Breast epithelium (tissue), 4 donors: ENCODE data around the gene RNF130. TPM values are rescaled to one million over a fixed set of nuclear protein-coding genes. Genes with fewer than 3 reads are reported as not detected.

Experiments used
- DNase-seq, 2 donors: peaks; one replicate each; pipeline ENCODE4 v3.0.0-alpha.2; 2019; ENCODE audit warnings: low spot score in 2 of 2
- H3K27ac ChIP-seq, 2 donors: fragments of 200-600 bp; sonication (generic) in 1 of 2; one replicate each; pipeline ENCODE4 v1.5.1; 2016 to 2019; ENCODE audit warnings: mild to moderate bottlenecking in 1 of 2
- H3K27me3 ChIP-seq, 2 donors: fragments of 200-600 bp; sonication (generic) in 1 of 2; one replicate each; pipeline versions ENCODE4 v1.5.1 to v1.6.0; 2017 to 2019; ENCODE audit warnings: control low read depth in 1 of 2, mild to moderate bottlenecking in 1 of 2
- H3K36me3 ChIP-seq: fragments of 200-600 bp; one replicate; pipeline ENCODE4 v1.5.1; 2019
- H3K4me1 ChIP-seq, 2 donors: fragments of 200-600 bp; sonication (generic); one replicate each; pipeline ENCODE4 v1.5.1; 2016 to 2019; ENCODE audit warnings: control low read depth in 1 of 2
- H3K4me3 ChIP-seq, 3 donors: fragments of 200-600 bp; sonication (generic); 1 replicate in 2 of 3; 2 replicates in 1 of 3; pipeline ENCODE4 v1.5.1; 2016 to 2019; ENCODE audit warnings: mild to moderate bottlenecking in 3 of 3, moderate library complexity in 2 of 3
- H3K9me3 ChIP-seq, 2 donors: fragments of 200-600 bp; sonication (generic) in 1 of 2; one replicate each; pipeline ENCODE4 v1.5.1; 2016 to 2019; ENCODE audit warnings: control low read depth in 1 of 2
- POLR2A ChIP-seq: fragments of 450-650 bp; IDR thresholded peaks from one replicate; pipeline ENCODE4 v1.6.1; 2016; ENCODE audit warnings: antibody characterized with exemption, mild to moderate bottlenecking, moderate library complexity
- POLR2AphosphoS5 ChIP-seq, 3 donors: sonication (generic); formaldehyde crosslinking; IDR thresholded peaks; one replicate each; pipeline ENCODE4 v1.6.1; 2017; ENCODE audit warnings: antibody characterized with exemption in 3 of 3
- intact Hi-C: fragments of 100-400 bp; cut with DNase I; formaldehyde crosslinking; loops from one replicate; pipeline ENCODE4 v1.15.1; 2023; ENCODE audit warnings: low total_unique reads
- total RNA-seq, 3 donors: library from RNA; depleted of rRNA; stranded (reverse); fragments of >200 nt; gene quantifications; one replicate each; pipeline ENCODE4 v1.1.0, GENCODE V29; 2016
- TF ChIP-seq, protein P1 (sequence below), 3 donors: fragments of 450-650 bp; IDR thresholded peaks; one replicate each; pipeline ENCODE4 v1.5.1; 2016 to 2017; ENCODE audit warnings: antibody characterized with exemption in 3 of 3, mild to moderate bottlenecking in 3 of 3, moderate library complexity in 3 of 3

Gene RNF130
- total RNA-seq, 3 donors from 2014 or later: 114 to 267 (median 143) TPM

DNA sequence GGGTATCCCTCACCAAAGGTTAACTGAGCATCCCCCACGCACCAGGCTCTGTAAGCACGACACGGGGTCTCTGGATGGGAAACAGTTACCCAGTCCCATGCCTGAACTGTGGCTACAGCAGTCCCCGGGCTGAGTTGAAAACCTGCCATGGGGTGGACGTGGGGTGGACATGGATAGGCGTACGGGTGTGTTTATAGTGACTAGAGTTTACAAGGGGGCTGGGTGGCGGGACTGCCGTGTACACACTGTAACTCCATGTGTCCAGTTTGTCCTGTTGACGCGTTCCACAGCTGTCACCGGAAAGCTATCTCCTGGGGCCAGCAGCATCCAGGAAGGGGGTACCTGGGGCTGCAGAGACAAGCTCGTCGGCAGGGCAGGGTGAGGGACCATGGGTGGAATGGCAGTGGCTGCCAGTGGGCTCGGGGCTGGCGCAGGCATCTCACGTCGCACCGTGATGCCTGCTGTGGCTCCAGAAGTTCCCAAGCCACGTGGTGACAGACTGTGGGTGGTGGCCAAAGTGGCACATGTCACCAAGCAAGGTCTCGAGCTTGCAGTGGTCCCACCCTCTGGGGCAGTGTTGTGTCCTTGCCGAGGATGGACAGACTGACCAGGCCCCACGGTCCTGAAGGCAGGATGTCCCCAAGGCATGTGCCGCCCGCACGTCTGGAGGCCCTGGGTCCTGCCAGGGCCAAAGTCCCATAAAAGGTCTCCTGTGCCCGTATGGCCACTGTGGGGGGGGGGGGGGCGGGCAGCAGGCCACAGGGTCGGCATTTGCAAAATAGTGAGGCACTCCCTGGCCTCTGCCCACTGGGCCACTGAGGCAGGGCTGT, 29.3 kb upstream of the RNF130 start:
- H3K4me1 ChIP-seq: no peaks in the 10 kb centered on the region
- peak in 1 of 2 donors; percentile 38 for DNase-seq
- H3K27ac ChIP-seq: no peak overlapping the region
- intact Hi-C loops: no loop called here
- TF ChIP-seq POLR2AphosphoS5 (IDR thresholded peaks at IDR 0.05) (no peak), POLR2A (no peak)
- TF ChIP-seq, protein P1, sequence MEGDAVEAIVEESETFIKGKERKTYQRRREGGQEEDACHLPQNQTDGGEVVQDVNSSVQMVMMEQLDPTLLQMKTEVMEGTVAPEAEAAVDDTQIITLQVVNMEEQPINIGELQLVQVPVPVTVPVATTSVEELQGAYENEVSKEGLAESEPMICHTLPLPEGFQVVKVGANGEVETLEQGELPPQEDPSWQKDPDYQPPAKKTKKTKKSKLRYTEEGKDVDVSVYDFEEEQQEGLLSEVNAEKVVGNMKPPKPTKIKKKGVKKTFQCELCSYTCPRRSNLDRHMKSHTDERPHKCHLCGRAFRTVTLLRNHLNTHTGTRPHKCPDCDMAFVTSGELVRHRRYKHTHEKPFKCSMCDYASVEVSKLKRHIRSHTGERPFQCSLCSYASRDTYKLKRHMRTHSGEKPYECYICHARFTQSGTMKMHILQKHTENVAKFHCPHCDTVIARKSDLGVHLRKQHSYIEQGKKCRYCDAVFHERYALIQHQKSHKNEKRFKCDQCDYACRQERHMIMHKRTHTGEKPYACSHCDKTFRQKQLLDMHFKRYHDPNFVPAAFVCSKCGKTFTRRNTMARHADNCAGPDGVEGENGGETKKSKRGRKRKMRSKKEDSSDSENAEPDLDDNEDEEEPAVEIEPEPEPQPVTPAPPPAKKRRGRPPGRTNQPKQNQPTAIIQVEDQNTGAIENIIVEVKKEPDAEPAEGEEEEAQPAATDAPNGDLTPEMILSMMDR (IDR thresholded peaks at IDR 0.05): no peak
- no peaks in the 10 kb centered on the region for H3K9me3 ChIP-seq
- no peaks in the 10 kb centered on the region for H3K27me3 ChIP-seq
- no peak overlapping the region for H3K4me3 ChIP-seq
- no peaks in the 10 kb centered on the region for H3K36me3 ChIP-seq

- no peak for TF ChIP-seq POLR2A
- TF ChIP-seq, protein P1 (IDR thresholded peaks at IDR 0.05): no peak
- no peak for TF ChIP-seq POLR2AphosphoS5 (IDR thresholded peaks at IDR 0.05)
- intact Hi-C loops: no loop called here
- no peaks in the 10 kb centered on the region for H3K36me3 ChIP-seq
- H3K9me3 ChIP-seq: no peaks in the 10 kb centered on the region
- no peaks in the 10 kb centered on the region for H3K4me1 ChIP-seq
- no peak overlapping the region for H3K4me3 ChIP-seq
- H3K27ac ChIP-seq: no peak overlapping the region
- no peaks in the 10 kb centered on the region for H3K27me3 ChIP-seq
- peak in 1 of 2 donors; percentile 43 for DNase-seq
Measured at GRCh38 chr5:180099733-180100611, 28.4 kb upstream of the RNF130 start.

- DNase-seq: peak in 1 of 2 donors; percentile 47
- intact Hi-C loops: no loop called here
- no peaks in the 10 kb centered on the region for H3K27me3 ChIP-seq
- no peak overlapping the region for H3K27ac ChIP-seq
- no peaks in the 10 kb centered on the region for H3K36me3 ChIP-seq
- H3K4me3 ChIP-seq: no peak overlapping the region
- TF ChIP-seq POLR2AphosphoS5 (IDR thresholded peaks at IDR 0.05) (no peak), POLR2A (no peak)
- H3K4me1 ChIP-seq: no peaks in the 10 kb centered on the region
- H3K9me3 ChIP-seq: no peaks in the 10 kb centered on the region
Measured at GRCh38 chr5:180098991-180099732, 27.6 kb upstream of the RNF130 start.

DNA sequence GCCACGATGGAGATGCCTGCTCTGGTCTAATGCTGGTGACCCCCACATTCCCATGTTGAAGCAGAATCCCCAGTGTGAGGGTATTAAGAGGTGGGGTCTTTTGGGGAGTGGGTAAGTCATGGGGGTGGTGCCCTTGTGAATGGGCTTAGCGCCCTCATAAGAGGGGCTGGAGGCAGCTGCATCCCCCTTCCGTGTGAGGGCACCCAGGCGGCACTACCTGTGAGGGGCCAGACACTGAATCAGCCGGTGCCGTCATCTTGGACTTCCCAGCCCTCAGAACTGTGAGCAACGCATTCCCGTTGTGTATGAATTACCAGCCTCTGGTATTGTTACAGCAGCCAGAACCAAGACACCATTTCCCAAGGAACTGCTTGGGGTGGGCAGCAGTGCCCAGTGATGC, 27.0 kb upstream of the RNF130 start:
- TF ChIP-seq, protein P1 (IDR thresholded peaks at IDR 0.05): no peak
- TF ChIP-seq POLR2AphosphoS5 (IDR thresholded peaks at IDR 0.05) (no peak), POLR2A (no peak)

DNA sequence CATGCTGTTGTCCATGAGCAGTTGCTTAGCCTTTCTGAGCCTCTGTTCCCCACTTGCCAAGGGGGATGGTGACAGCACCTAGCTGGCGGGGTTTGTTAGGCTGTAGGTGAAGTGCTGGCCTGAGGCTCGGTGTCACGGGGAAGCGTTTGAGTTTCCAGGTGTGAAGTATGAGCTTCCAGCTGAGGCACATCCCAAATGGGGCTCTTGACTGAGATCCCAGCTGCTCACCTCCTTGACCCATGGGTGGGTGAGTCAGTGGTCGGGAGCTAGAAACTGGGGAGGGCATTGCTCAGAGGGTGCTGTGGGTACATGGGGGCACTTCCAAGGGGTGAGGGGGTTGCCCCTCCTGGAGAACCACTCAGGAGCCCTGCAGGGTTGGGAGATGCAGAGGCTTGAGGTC, 26.4 kb upstream of the RNF130 start:
- H3K4me1 ChIP-seq: no peaks in the 10 kb centered on the region
- H3K27me3 ChIP-seq: no peaks in the 10 kb centered on the region
- intact Hi-C loops: no loop called here
- no peaks in the 10 kb centered on the region for H3K36me3 ChIP-seq
- no peak overlapping the region for H3K27ac ChIP-seq
- no peak overlapping the region for H3K4me3 ChIP-seq
- no peak for TF ChIP-seq POLR2AphosphoS5 (IDR thresholded peaks at IDR 0.05)
- no peak for TF ChIP-seq POLR2A
- TF ChIP-seq, protein P1 (IDR thresholded peaks at IDR 0.05): no peak
- peak in 1 of 2 donors; percentile 25 for DNase-seq
- H3K9me3 ChIP-seq: no peaks in the 10 kb centered on the region

More for the DNA sequence above, 27.0 kb upstream of the RNF130 start:
- Histone ChIP-seq H3K4me3 (no peak overlapping the region), H3K36me3 (no peaks in the 10 kb centered on the region), H3K4me1 (no peaks in the 10 kb centered on the region), H3K9me3 (no peaks in the 10 kb centered on the region), H3K27me3 (no peaks in the 10 kb centered on the region), H3K27ac (no peak overlapping the region)
- peak in 1 of 2 donors; percentile 27 for DNase-seq
- intact Hi-C loops: no loop called here
